Esophagus muscularis mucosa (tissue), 4 donors: ENCODE results near the gene IER5. TPM values are rescaled to one million over a fixed set of nuclear protein-coding genes. Genes with fewer than 3 reads are reported as not detected.
A peak's percentile ranks its signal among the peaks of the same experiment; 100 is the strongest.

Experiments used
- DNase-seq: peaks from one replicate; pipeline ENCODE4 v3.0.0-alpha.2; 2017; ENCODE audit errors: extremely low spot score
- H3K27ac ChIP-seq, 4 donors: fragments of 200-600 bp; sonication (generic); replicated peaks in 1 of 4; 1 replicate in 3 of 4; 2 replicates in 1 of 4; pipeline ENCODE4 v1.5.1; 2016 to 2019; ENCODE audit warnings: mild to moderate bottlenecking in 1 of 4
- H3K27me3 ChIP-seq, 4 donors: fragments of 200-600 bp; sonication (generic); one replicate each; pipeline versions ENCODE4 v1.5.1 to v1.6.0; 2016 to 2019
- H3K36me3 ChIP-seq, 4 donors: fragments of 200-600 bp; sonication (generic); one replicate each; pipeline ENCODE4 v1.5.1; 2016 to 2019
- H3K4me1 ChIP-seq, 4 donors: fragments of 200-600 bp; sonication (generic); one replicate each; pipeline ENCODE4 v1.5.1; 2016 to 2019
- H3K4me3 ChIP-seq, 4 donors: fragments of 200-600 bp; sonication (generic); 1 replicate in 2 of 4; 2 replicates in 2 of 4; pipeline ENCODE4 v1.5.1; 2016 to 2019; ENCODE audit warnings: mild to moderate bottlenecking in 4 of 4, moderate library complexity in 1 of 4
- H3K9me3 ChIP-seq, 4 donors: fragments of 200-600 bp; sonication (generic); 1 replicate in 3 of 4; 2 replicates in 1 of 4; pipeline ENCODE4 v1.5.1; 2016 to 2019
- CTCF ChIP-seq, 3 experiments: fragments of 200-600 bp in 2 of 3; fragments of 450-650 bp in 1 of 3; sonication (generic) in 2 of 3; IDR thresholded peaks; one replicate each; pipeline ENCODE4 v1.5.1; 2017 to 2019; ENCODE audit warnings: antibody characterized with exemption in 3 of 3, mild to moderate bottlenecking in 2 of 3, moderate library complexity in 1 of 3
- EP300 ChIP-seq: sonication (generic); formaldehyde crosslinking; IDR thresholded peaks from one replicate; pipeline ENCODE4 v1.6.1; 2017; ENCODE audit warnings: antibody characterized with exemption
- POLR2A ChIP-seq: fragments of 450-650 bp; IDR thresholded peaks from one replicate; pipeline ENCODE4 v1.6.1; 2017; ENCODE audit warnings: antibody characterized with exemption, moderate library complexity, mild to moderate bottlenecking, low read depth
- POLR2AphosphoS5 ChIP-seq, 2 donors: sonication (generic); formaldehyde crosslinking; IDR thresholded peaks; one replicate each; pipeline ENCODE4 v1.6.1; 2017; ENCODE audit warnings: antibody characterized with exemption in 2 of 2
- WGBS: methylation state at CpG from one replicate; pipeline ENCODE4 v1.1.5; 2018; 5-methylcytosine and 5-hydroxymethylcytosine counted together
- intact Hi-C: fragments of 100-400 bp; cut with DNase I; formaldehyde crosslinking; loops from one replicate; pipeline ENCODE4 v1.15.1; 2023
- total RNA-seq, 4 donors: library from RNA; depleted of rRNA; stranded (reverse); fragments of >200 nt; gene quantifications; one replicate each; pipeline versions ENCODE4 v1.1.0 to v1.2.1, GENCODE V29; 2016

Gene IER5
- total RNA-seq, 4 donors from 2014 or later: 14.5 to 22.0 (median 16.7) TPM

GRCh38 chr1:181134543-181135436 lies 46.3 kb downstream of the IER5 start:
- no peak for DNase-seq
- no peaks in the 10 kb centered on the region for H3K9me3 ChIP-seq
- WGBS: 72% methylated on average over 17 of the region's 17 CpGs
- intact Hi-C loops: no loop called here
- H3K4me3 ChIP-seq: no peak overlapping the region
- no peaks in the 10 kb centered on the region for H3K36me3 ChIP-seq
- no peaks in the 10 kb centered on the region for H3K27me3 ChIP-seq
- peak overlapping the region; percentile 11 to 53 (median 32) for H3K27ac ChIP-seq
- TF ChIP-seq POLR2A (no peak), EP300 (no peak), CTCF (IDR thresholded peaks at IDR 0.05) (no peak), POLR2AphosphoS5 (IDR thresholded peaks at IDR 0.05) (no peak)
- H3K4me1 ChIP-seq: peaks cover 24 to 36% (median 30%) of the 10 kb centered on the region in 4 donors

- 64% methylated on average over 2 of the region's 2 CpGs for WGBS
- Histone ChIP-seq H3K9me3 (no peaks in the 10 kb centered on the region), H3K27ac (peak overlapping the region; percentile 17 to 53 (median 45)), H3K4me3 (no peak overlapping the region), H3K36me3 (no peaks in the 10 kb centered on the region), H3K4me1 (peaks cover 22 to 34% (median 27%) of the 10 kb centered on the region in 4 donors), H3K27me3 (no peaks in the 10 kb centered on the region)
- no peak for TF ChIP-seq POLR2AphosphoS5 (IDR thresholded peaks at IDR 0.05)
- peak in 2 of 3 experiments; percentile 15 to 46 for TF ChIP-seq CTCF (IDR thresholded peaks at IDR 0.05)
- intact Hi-C loops: no loop called here
- DNase-seq: no peak
Measured at GRCh38 chr1:181135437-181135731, 46.9 kb downstream of the IER5 start.

GRCh38 chr1:181135815-181136737 lies 47.6 kb downstream of the IER5 start:
- TF ChIP-seq EP300 (no peak), CTCF (IDR thresholded peaks at IDR 0.05) (no peak), POLR2A (no peak), POLR2AphosphoS5 (IDR thresholded peaks at IDR 0.05) (no peak)
- H3K4me1 ChIP-seq: peaks cover 22 to 31% (median 28%) of the 10 kb centered on the region in 4 donors
- H3K27ac ChIP-seq: peak overlapping the region in 3 of 4 donors; percentile 42 to 53 (median 48)
- H3K4me3 ChIP-seq: no peak overlapping the region
- H3K36me3 ChIP-seq: no peaks in the 10 kb centered on the region
- H3K9me3 ChIP-seq: no peaks in the 10 kb centered on the region
- no peak for DNase-seq
- WGBS: 76% methylated on average over 12 of the region's 12 CpGs
- intact Hi-C loops: no loop called here
- H3K27me3 ChIP-seq: no peaks in the 10 kb centered on the region

- peaks cover 28 to 37% (median 33%) of the 10 kb centered on the region in 4 donors for H3K4me1 ChIP-seq
- no peak overlapping the region for H3K4me3 ChIP-seq
- H3K27ac ChIP-seq: no peak overlapping the region
- H3K27me3 ChIP-seq: no peaks in the 10 kb centered on the region
- intact Hi-C loops: no loop called here
- TF ChIP-seq POLR2AphosphoS5 (IDR thresholded peaks at IDR 0.05): no peak
- no peak for TF ChIP-seq CTCF (IDR thresholded peaks at IDR 0.05)
- no peak for TF ChIP-seq EP300
- no peak for TF ChIP-seq POLR2A
- no peaks in the 10 kb centered on the region for H3K9me3 ChIP-seq
- H3K36me3 ChIP-seq: no peaks in the 10 kb centered on the region
- no peak for DNase-seq
- 92% methylated on average over 8 of the region's 8 CpGs for whole genome bisulfite sequencing
Measured at GRCh38 chr1:181136738-181137122, 48.2 kb downstream of the IER5 start.
